Activated CD4-positive, alpha-beta T cell treated with anti-CD3 and anti-CD28 coated beads, Interleukin-2, amount 50 U/mL, for 1 hour (primary cell): ENCODE results near the gene RFTN1.

Source experiments
- DNase-seq: peaks from one replicate; pipeline ENCODE4 v3.0.0-alpha.2; 2020

Gene RFTN1

DNA sequence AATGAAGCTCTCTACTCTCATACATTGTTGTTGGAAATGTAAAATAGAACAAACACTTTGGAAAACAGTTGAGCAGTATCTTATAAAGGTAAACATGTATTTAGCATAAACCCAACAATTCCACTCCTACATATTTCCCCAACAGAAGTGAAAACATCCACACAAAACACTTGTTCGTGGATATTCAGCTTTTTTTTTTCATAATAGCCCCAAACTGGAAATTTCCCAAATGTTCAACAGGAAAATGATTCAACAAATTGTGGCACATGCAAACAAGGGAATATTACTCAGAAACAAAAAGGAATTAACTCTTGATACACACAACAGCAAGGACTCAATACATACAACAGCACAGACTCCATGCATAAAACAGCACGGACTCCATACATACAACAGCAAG is 28.5 kb downstream of the RFTN1 start:
- no peak for DNase-seq

DNA sequence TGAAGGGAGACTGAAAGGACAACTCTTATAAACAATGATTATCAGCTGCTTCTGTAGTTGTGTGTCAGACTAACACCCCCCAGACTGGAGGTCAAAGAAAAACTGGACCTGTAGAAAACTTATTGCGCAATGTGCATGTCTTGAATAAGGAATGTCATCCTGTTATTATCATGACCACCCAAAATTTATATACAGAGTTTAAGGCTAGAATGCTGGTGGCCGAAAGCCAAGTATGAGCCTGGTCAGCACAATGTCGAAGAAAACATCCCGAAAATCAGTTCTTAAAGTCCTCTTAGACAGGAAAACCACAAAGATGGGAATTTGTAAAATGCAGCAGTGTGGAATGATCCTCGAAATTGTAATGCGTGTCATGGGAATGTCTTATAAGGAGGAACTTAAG is 29.3 kb downstream of the RFTN1 start:
- DNase-seq = no peak

DNA sequence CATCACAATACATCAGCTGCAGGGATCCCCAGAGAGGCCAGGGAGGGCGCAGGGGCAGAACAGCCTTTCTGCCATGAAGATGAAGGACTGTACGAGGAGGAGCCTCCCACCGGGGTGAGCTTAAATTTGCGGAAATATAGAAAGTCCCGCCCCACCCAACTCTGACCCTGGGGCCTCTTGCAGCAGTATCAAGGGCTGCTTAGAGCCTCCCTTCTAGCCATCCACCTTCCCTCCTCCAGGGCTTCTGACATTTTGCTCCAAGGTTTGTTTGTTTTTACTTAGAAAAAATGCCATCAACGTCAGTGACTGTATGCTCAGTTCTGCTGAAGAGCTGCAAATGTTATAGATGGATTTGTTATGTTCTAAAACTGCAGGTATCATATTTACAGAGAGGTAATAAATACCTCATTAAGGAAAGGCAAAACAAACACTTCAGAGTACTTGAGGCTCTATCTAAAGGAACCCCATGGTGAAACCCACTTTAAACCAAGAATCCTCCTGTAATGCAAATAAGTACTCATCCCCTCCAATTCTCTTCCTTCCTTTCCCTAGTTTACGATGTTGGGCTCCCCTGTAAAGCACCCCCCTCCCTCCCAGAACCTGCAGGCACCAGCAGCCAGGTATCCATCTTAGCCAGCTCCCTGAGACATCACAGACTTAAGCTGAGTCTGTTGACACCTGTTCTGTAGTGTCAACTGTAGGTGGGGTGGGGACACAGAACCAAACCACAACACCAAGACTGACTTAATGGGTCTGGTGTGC is 30.5 kb downstream of the RFTN1 start:
- peak; percentile 23 for DNase-seq

- DNase-seq = no peak
Observed at GRCh38 chr3:16482194-16482769, 31.2 kb downstream of the RFTN1 start.

- DNase-seq = no peak
Observed at GRCh38 chr3:16481546-16481897, 32.0 kb downstream of the RFTN1 start.

DNA sequence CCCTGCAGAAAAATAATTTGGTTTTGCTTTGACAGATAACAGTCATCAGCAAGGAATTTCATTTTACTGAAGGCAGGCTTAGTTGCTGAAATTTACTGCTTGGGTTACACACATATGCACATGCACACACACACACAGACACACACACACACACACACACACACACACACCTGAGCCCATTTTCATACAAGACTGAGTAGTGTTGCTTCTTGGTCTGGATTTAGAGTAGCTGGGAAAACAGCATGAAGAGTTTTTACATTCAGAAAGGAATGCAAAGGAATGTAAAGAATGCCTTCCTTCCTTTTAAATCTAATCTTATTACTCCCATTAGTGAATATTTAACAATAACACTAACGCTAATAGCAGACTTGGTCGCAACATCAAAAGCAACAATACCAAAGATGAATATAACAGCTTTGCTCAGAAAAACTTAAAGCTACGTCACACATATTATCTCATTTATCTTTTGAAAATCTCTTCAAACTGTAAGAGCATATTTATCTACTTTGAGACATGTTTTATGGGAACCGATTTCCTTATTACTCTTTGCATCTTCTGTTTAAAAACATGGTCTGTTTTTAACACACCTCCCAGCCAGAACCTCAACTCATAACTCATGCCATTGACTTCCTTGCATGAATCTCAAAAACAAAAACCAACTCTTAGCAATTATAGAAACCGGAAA is 32.5 kb downstream of the RFTN1 start:
- DNase-seq = no peak

DNA sequence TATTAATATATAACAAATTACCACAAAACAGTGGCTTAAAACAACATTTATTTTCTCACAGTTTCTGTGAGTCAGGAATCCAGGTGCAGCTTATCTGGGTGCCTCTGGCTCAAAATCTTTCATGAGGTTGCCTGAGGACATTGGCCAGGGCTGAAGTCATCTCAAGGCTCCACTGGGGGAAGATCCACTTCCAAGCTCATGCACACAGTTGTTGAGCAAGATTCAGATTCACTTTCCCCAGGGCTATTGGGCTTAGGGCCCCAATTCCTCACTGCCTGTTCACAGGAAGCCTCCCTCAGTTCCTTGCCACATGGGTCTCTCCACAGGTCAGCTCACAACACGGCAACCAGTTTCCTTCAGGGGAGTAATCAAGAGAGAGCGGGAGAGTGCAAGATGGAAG is 35.0 kb downstream of the RFTN1 start:
- DNase-seq = no peak

GRCh38 chr3:16477521-16477920 is 36.0 kb downstream of the RFTN1 start:
- DNase-seq = no peak

- DNase-seq = no peak
Observed at GRCh38 chr3:16477056-16477455, 36.4 kb downstream of the RFTN1 start.

- no peak for DNase-seq
Observed at GRCh38 chr3:16476636-16477035, 36.9 kb downstream of the RFTN1 start.

DNA sequence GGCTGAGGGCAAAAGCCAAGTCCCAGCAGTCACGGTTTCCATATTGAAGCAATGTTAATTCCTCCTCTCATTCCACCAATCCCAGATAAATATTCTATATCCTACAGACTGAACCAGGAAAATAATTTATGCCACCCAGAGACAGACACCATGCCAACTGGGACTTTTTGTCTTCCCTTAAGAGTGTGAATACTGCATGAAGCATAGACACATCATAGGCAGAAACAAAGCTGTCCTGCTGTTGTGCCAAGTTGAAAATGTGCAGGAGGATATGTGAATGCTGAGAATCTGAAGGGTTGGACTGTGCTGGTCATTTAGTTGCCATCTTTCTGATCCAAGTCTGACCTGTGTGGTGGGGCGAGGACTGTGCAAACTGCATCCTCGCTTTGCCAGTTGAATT is 37.7 kb downstream of the RFTN1 start:
- DNase-seq = no peak

DNA sequence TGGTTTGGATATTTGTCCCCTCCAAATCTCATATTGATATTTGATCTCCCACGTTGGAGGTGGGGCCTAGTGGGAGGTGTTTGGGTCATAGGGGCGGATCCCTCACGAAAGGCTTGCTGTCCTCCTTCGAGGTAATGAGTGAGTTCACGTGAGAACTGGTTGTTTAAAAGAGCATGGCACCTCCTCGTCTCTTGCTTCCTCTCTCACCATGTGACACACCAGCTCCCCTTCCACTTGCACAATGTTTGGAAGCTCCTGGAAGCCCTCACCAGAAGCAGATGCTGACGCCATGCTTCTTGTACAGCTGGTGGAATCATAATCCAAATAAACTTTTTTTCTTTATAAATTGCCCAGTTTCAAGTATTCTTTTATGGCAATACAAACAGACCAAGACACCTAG is 38.6 kb downstream of the RFTN1 start:
- no peak for DNase-seq

DNA sequence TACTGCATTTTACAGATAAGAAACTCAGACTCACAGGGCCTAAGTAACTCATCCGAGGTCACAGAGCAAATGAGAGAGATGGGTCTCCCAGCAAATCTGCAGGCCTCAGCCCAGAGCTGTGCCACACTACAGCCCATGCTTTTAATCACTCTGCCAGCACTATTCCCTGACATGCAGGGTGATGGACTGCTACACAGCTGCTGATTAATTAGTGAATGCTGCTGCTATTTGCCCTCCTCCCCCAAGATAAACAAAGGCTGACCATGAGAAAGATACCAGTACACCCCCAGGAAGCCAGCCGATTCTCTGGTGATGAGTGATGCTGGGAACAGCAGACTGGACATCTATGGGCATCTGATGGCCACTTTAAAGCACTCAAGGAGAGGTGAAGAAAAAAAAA is 39.3 kb downstream of the RFTN1 start:
- DNase-seq = no peak

- no peak for DNase-seq
Observed at GRCh38 chr3:16472593-16472992, 40.9 kb downstream of the RFTN1 start.

DNA sequence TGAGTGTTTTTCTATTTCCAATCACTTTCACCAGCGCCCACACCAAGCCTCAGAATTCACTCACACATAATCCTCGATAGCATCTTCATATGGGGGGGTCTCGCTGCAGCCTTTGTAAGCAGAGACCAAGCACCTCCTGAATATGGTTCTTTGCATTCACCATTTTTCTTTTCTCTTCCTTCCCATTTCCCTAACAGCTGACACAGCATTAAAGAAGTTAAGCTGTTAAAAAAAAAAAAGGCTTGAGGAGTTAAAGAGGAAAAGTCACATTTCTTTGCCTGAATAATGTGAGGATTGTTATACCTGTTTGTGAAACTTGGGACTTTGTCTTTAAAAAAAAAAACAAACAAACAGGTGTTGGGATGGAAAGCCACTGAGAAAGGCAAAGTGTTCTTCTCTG is 41.6 kb downstream of the RFTN1 start:
- no peak for DNase-seq

DNA sequence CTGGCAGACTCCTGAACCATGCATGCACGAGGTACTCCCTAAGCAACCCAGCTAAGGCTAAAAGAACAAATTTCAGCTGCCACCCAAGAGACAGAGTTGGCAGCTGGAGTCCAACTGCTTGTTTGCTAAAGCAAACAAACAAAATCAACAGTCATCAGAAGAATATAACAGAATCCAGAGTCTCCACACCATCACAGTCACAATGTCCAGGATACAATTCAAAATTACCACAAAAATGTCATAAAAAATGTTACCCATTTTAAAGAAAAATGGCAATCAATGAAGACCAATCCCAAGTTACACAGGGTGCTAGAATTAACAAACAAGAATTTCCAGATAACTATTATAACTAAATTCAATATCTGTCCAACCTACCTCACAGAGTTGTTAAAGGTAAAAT is 42.9 kb downstream of the RFTN1 start:
- DNase-seq = no peak

DNA sequence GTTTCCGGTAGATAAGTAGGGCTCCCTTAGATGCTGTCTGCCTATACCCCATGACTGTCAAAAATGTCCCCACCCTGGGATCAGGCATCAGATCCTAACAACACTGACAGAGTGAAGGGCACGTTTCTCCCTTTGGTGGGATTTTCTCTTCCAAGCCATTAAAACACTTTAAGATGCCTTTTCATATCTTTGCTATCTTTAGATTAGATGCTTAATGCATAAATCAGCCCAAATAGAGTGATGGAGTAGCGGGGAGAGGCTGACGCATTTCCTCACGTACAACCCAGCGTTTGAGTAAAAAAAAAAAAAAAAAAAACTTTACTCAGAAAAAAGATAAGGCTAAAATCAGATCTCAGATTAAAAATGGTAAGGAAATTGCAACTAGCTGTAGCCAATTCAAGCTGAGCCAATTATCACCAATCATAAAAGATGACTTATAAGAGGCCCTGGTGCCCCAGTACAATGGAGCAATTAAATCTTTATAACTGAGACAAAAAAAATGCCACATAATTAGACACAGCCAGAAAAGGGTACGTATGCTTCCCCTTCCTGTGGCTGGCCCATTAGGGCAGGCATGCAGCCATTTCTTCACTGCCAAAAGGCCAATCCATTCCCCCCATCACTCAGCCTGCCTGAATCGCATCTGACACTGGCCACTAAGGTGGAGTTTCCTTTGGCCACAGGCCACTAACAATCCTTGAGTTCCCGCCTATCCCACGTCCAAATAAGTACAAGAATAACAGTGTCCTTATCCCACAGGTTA is 45.0 kb downstream of the RFTN1 start:
- no peak for DNase-seq

DNA sequence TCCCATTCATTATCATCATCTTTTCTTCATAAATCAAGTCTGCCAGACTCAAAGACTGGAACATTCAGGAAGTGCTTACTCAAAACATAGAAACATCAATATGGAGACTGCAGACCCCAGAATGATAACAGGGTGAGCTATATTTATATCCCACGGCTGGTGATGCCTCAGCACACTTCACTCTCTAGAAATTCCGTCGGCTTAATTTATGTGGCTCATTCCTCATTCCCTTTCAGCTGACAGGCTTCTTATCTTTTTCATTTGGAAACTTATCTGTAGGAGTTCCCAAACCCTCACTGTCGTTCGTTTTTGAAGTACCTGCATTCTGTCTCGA is 45.5 kb downstream of the RFTN1 start:
- DNase-seq = no peak

DNA sequence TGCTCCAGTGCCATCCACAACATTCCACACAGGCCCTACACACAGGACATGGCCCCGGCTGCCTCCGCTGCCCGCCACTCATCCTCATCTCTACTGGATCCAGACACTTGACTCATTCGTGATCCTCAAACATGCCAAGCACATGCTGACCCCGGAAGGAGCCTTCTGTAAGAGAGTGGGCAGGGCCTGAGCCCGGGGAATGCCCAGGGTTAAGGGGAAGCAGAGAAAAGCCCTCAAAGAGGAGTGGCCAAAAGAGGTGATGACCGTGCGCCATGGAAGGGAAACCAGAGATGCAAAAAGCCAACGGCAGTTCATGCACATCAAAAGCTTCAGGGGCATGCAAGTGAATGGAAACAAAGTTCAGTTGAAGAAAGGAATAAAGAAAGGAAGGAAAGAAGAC is 46.1 kb downstream of the RFTN1 start:
- DNase-seq = peak; percentile 34

DNA sequence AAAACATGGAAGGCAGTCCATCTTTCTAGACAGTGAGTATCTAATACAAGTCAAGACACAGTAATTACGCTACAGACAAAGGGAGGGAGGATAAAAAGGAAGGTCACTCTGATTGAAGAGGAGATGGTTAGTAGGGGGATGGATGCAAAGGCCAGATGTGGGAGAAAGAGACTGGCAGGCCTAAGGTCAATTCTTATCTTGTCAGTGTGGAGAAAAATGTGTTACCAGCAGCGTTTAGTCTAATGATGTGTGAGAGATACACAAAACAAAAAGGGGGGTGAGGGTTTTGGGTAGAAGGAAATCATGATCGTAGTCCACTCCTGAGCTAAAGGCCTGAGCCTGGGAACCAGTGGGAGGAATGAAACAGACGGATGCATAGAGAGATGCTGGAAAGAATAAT is 46.7 kb downstream of the RFTN1 start:
- DNase-seq = no peak

GRCh38 chr3:16464511-16465148 is 48.9 kb downstream of the RFTN1 start:
- no peak for DNase-seq

DNA sequence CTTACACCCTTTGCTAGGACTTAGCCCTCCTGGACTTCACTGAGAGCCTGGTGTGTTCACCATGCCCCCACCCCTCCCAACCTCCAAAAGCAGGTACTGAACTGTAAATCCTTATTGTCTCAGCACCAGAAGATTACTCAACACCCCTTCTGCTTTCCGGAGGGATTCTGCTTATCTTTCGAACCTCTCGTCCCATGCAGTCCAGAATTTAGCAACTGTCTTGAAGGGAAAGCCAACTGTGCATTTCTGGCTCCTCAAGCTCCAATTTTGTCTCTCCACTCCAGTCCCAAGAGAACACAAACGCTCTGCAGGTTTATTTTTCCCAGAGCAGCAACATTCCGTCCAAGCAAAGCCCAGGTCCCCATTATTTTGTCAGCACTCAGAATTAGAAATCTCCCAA is 49.6 kb downstream of the RFTN1 start:
- no peak for DNase-seq

- no peak for DNase-seq
Observed at GRCh38 chr3:16463119-16463518, 50.4 kb downstream of the RFTN1 start.
